Prostate gland (tissue), 2 donors: Measurements from ENCODE around the gene GABBR2.

ENCODE experiments used
- POLR2A ChIP-seq: fragments of 450-650 bp; IDR thresholded peaks from one replicate; pipeline ENCODE4 v1.6.1; 2016; ENCODE audit warnings: antibody characterized with exemption, mild to moderate bottlenecking
- POLR2AphosphoS5 ChIP-seq: sonication (generic); formaldehyde crosslinking; IDR thresholded peaks from one replicate; pipeline ENCODE4 v1.6.1; 2017; ENCODE audit warnings: antibody characterized with exemption
- TF ChIP-seq, protein P1 (sequence below), 4 experiments: fragments of 200-600 bp in 2 of 4; fragments of 450-650 bp in 2 of 4; sonication (generic) in 2 of 4; IDR thresholded peaks; 1 replicate in 3 of 4; 2 replicates in 1 of 4; pipeline ENCODE4 v1.5.1; 2016 to 2019; ENCODE audit warnings: antibody characterized with exemption in 4 of 4, mild to moderate bottlenecking in 2 of 4, moderate library complexity in 2 of 4

DNA sequence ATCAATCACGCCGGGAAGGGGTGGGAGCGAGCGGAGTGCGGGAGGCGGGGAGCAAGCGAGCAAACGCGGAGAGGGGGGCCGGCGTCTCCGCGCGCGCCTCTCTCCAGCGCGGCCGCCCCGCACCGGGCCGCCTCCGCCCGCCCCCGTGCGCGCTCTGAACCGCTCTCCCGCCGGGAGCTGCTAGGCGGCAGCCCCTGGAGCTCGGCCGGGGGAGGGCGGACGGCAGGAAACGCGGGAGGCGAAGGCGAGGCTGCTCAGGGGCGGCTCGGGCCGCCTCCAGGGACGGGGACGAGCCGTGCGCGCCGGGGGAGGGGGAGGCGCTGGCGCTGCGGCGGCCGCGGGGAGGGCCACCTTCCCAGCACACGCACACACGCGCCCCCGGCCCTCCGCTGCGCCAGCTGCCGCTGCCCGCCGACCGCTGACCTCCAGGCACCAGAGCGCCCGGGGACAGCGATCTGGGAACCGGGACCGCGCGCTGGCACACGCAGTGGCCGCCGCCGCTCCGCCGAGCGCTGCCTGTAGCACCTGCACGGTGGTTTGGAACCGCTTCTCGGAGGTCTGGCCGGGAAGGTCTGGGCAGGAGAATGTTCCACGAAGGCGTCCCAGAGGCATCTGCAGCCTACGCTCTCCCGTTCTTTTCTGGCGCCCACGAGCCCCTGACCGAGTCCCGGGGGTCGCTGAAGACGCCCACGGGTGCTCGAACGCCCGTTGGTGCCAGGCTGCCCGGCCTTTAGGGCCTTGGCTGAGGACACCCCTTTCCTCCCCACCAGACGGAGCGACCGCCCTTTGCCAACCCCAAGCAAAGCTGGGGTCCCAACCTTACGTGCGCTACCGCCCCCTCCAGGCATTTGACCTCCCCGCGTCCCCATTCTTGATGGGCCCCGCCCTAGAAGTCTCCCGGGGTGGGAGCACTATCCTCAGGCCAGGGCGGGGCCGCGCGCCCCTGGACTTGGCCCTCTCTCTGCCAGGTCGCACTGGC is at the start of gene GABBR2:
- TF ChIP-seq, protein P1, sequence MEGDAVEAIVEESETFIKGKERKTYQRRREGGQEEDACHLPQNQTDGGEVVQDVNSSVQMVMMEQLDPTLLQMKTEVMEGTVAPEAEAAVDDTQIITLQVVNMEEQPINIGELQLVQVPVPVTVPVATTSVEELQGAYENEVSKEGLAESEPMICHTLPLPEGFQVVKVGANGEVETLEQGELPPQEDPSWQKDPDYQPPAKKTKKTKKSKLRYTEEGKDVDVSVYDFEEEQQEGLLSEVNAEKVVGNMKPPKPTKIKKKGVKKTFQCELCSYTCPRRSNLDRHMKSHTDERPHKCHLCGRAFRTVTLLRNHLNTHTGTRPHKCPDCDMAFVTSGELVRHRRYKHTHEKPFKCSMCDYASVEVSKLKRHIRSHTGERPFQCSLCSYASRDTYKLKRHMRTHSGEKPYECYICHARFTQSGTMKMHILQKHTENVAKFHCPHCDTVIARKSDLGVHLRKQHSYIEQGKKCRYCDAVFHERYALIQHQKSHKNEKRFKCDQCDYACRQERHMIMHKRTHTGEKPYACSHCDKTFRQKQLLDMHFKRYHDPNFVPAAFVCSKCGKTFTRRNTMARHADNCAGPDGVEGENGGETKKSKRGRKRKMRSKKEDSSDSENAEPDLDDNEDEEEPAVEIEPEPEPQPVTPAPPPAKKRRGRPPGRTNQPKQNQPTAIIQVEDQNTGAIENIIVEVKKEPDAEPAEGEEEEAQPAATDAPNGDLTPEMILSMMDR (IDR thresholded peaks at IDR 0.05), result no peak
- TF ChIP-seq POLR2AphosphoS5 (no peak), POLR2A (no peak)
